SKM-1 treated with dmso at 0.1 percent for 144 hours (cell line): ENCODE data around the gene CBLL1.

Experiments
- DNase-seq: peaks from one replicate; lab custom pipeline; 2025; ENCODE audit not compliant: unreplicated experiment; lab: John Stamatoyannopoulos, UW

The CBLL1 gene

DNA sequence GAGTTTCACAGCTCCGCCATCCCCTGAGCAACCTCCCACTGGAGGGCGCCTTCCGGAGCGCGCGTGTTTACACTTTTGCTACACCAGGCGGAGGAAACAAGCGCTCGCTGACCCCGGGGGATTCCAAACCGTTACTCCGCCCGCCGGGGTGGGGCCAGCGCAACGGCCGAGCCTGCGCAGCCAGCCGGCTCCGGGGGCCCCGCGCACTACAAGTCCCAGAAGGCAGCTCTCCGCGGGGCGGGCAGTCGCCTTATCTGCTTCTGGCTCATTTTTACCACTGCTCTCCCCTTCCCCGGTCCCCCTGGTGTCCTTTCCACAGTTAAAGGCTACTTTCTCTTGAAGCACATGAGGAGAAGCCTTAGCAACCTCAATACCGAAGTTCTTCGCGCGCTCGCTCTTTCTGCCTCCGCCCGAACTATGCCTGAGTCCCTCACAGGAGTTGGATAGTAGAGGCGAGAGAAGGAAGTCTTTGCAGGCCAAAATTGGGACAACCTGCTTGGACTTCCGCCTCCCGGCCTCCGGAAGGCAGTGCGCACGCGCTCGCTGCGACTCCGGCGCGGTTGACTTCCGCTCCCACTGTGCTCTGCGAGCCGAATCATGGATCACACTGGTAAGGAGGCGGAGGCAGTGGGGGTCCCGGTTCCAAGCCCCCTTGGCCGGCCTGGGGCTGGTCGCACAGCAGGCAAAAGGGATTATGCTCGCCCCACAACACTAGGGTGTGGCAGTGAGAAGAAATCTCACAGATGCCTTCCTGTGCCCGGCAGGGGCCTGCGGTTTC, at the start of gene CBLL1:
Gene CBLL1 (plus strand): TSS at position 576 of the 778 bp plus-strand sequence. CDS start 22 bp downstream, at position 598.
- DNase-seq = peak; percentile 93

DNA sequence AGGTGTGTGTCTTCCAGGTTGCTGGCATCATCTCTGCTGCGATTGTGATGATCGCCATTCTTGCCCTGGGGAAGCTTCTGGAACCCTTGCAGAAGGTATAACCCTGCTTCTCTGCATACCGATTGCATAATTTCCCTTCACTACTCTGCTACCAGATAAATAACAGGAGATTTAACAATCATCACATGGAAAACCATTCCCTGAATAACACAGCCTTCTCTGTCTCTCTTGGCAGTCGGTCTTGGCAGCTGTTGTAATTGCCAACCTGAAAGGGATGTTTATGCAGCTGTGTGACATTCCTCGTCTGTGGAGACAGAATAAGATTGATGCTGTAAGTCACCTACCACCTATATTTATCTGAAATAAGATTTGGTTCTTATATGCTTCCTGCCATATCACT, 49.6 kb upstream of the CBLL1 start:
- no peak for DNase-seq

DNA sequence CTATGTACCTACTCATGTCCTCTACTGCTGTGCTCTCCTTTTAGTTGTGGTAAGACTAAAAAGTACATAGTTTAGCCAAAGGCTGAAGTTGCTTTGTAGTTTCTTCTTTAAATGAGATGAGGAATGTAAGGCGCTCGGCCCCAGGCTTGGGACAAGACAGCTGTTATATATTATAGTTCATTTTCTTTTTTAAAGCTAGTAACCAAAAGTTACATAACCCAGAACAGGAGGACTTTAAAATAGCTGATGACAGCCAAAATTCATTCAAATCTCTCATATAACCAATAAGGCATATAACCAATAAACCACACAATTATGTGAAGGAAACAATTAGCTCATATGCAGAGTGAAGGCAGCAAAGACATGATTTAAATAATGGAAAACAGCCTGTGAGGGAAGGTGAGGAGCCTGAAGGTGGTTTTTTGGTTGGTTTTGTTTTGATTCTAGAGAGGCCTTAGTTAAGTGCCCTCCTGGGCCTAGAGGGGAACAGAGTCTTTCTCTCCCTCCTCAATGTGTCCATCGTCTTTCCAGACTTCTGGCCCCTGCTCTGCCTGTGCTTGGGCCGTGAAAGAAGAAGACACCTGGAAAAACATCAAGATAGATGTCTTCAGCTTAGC, 47.5 kb upstream of the CBLL1 start:
- no peak for DNase-seq

DNA sequence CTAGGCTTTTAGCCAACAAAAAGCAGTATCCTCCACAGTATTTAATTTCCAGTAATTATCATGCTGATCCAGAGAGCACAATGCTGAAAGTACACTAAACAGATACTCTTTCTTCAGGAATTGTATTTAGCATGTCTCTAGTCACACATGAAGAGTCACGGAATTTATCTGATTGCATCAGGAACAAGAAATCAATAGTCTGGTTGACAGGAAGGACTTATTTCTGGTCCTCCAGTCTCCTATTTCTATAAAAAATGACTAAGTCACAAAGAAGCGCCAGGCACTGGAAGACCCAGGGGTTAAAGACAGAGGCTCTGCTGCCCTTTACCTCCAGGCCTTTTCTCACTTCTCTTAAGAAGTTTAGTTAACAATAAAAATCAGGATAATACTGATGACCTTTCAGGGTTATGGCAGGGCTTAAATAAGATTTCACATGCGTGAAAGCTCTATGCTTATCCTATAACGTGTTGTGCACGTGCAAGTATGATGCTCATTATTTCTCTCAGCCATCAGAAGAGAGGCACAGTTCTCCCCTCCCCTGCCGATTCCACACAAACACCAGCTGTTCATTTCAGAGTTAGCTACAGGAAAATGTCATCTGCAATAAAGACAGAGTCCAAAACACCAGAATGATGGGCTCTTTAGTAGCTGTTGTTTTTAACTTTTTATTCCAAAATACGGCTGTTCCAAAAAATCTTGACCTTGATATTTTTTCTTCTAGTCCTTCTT, 46.5 kb upstream of the CBLL1 start:
- DNase-seq = no peak

GRCh38 chr7:107700570-107700969, 43.4 kb upstream of the CBLL1 start:
- DNase-seq = no peak

DNA sequence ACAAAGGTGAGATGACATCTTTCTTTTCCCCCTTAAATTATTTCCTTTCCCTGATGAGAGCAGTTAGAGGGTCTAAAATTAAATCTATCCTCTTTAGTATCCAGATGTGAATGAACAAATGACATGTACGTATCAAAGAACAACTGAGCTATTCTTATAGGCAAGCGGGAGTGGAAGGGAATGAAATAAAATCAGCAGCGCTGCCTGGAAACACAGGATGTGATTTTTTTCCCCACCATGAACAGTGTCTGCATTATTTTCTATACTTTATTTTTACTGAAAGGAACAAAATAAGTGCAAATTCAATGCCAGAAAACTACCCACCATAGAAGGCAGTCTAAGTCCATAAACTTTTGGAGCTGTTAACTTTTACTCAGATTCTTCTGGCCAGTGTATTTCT, 42.8 kb upstream of the CBLL1 start:
- DNase-seq = no peak

DNA sequence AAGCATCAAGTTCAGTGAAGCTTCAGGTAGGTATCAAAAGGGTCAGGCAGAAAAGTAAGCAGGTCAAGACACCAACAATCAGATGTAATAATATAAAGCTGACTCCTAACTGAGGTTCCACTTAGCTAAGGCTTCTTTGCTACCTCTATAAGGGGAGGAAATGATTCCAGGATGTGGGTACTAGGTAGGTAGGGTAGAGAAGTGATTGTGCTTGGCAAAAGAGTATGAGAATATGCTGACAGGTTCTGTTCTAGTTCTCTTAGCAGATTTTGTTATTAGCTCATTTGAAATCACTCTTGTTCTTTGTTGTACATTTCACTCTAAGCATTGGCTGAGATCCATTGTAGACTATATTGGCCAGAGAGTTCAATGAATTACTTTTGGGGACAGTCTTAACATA, 40.7 kb upstream of the CBLL1 start:
- DNase-seq = no peak

DNA sequence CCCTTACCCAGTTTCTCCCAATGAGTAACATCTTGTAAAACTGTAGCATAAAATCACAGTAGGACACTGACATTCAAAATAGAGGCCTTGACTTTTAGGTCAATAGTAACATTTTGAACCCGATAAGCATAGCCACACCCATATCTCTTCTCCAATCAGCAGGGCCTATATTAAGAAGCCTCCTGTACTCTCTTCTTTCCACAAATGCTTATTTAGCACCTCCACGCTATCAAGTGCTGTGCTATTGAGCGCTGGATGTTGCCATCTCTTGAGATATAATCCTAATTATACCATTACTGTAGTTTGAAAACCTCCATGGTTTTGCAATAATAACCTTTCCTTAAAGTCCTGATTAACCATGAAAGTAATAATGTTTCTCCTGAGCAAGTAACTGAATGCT, 40.1 kb upstream of the CBLL1 start:
- DNase-seq = no peak

DNA sequence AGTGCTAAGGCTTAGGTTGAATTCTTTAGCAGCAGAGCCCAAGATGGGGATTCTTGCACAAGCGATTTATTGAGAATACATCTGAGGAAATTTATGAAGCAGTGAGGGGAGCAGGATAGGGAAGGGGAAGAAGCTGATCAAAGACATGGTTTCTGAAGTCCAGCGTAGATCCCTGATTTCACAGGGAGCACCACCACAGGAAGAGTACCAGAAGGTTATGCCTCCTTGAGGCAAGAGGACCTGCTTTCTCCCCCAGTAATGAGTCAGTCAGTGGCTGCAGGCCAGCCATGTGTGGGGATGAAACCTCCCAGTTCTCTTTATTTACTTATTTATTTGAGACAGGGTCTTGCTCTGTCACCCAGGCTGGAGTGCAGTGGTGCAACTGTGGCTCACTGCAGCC, 35.0 kb upstream of the CBLL1 start:
- DNase-seq = no peak

GRCh38 chr7:107711301-107711700, 32.6 kb upstream of the CBLL1 start:
- DNase-seq = no peak

GRCh38 chr7:107712025-107712424, 31.9 kb upstream of the CBLL1 start:
- no peak for DNase-seq

DNA sequence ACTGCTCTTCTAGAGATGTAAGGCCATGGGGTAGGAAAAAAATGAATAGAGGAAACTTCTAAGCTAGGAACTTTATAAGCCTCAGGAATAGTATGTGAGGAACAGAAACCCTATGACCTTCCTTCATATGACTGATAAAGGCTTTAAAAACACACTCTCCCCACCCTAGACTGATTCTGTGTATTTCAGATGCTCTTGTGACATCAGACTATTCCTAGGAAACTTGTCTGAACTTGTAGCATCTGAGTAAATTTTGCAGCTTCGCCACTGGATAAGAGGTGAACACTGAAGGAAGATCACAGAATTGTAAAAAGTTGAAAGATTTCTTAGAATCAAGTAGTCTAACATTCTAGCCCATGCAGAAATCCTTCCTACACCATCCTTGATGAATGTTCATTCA, 31.0 kb upstream of the CBLL1 start:
- DNase-seq = no peak

- DNase-seq = no peak
Measured at GRCh38 chr7:107715531-107715930, 28.4 kb upstream of the CBLL1 start.

DNA sequence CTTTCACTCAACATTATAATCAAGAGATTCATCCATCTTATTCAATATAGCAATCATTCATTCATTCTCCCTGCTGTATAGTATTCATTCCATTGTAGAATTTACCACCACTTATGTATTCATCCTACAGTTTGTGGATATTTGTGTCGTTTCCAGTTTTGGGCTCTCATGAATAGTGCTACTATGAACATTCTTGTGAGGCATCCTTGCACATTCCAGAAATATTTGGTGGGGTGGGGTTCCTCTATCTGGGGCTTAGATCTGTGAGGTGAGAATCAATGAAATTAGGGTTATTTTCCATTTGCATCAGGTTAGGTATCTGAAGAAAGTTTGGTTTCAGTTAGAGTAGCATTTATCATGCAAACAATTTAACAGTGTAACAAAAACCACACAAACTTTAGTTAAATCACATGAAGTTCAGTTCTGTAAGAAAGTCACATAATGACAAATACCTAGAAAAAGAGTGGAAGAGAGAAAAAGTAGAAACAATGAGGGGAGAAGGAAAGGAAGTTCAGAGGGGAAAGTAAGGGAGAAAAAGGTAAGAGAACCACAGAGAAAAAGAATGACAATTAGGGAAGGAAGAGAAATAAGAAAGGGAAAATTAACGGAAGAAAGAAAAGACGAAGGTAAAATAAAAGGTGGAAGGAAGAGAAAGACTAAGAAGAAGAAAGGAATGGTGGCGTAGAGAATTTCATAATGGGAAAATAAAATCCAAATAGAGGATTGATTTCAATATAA, 25.3 kb upstream of the CBLL1 start:
- no peak for DNase-seq

- DNase-seq = no peak
Measured at GRCh38 chr7:107721286-107721685, 22.7 kb upstream of the CBLL1 start.

GRCh38 chr7:107723255-107723654, 20.7 kb upstream of the CBLL1 start:
- DNase-seq = no peak

- DNase-seq = peak; percentile 40
Measured at GRCh38 chr7:107725138-107725740, 18.7 kb upstream of the CBLL1 start.

- no peak for DNase-seq
Measured at GRCh38 chr7:107726356-107727130, 17.4 kb upstream of the CBLL1 start.

DNA sequence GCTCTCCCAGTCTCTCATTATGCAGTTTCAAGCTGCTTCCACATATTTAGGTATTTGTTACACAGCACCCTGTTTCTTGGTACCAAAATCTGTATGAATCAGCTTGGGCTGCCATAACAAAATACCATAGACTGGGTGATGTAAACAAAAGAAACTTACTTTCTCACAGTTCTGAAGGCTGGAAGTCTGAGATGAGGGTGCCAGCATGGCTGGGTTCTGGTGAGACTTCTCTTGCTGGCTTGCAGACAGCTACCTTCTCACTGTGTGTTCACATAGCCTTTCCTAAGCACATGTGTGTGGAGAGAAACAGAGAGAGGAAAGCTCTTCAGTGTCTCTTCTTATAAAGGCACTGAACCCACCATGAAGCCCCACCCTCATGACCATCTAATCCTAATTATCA, 15.7 kb upstream of the CBLL1 start:
- DNase-seq = no peak
